Fibroblast of pulmonary artery (primary cell): ENCODE data around the gene B3GALT4.
A peak's percentile ranks its signal among the peaks of the same experiment; 100 is the strongest.

Source experiments
- DNase-seq: peaks from one replicate; pipeline ENCODE4 v3.0.0-alpha.2; 2010; ENCODE audit warnings: low read depth
- H3K4me3 ChIP-seq: replicated peaks from 2 replicates; pipeline ENCODE4 v1.5.1; 2011; ENCODE audit warnings: low read depth, mild to moderate bottlenecking, control low read depth, low read length, moderate library complexity
- CTCF ChIP-seq: IDR thresholded peaks from 2 replicates; pipeline ENCODE4 v1.5.1; 2011; ENCODE audit warnings: mild to moderate bottlenecking, control low read depth, low read length, inconsistent platforms; ENCODE audit errors: missing control alignments

B3GALT4 gene

GRCh38 chr6:33299237-33299944 is 22.5 kb downstream of the B3GALT4 start:
- TF ChIP-seq CTCF, result peak; percentile 69
- H3K4me3 ChIP-seq, result peak overlapping the region; percentile 81
- peak; percentile 92 for DNase-seq

- no peak for DNase-seq
- no peak for TF ChIP-seq CTCF
- H3K4me3 ChIP-seq, result no peak overlapping the region
These were observed 25.0 kb downstream of the B3GALT4 start for GRCh38 chr6:33301877-33302276.

- H3K4me3 ChIP-seq, result no peak overlapping the region
- no peak for DNase-seq
- no peak for TF ChIP-seq CTCF
These were observed 27.3 kb downstream of the B3GALT4 start for GRCh38 chr6:33304216-33304615.

- no peak overlapping the region for H3K4me3 ChIP-seq
- TF ChIP-seq CTCF, result no peak
These were observed 28.1 kb downstream of the B3GALT4 start for GRCh38 chr6:33305052-33305451.

GRCh38 chr6:33306356-33306755 is 29.4 kb downstream of the B3GALT4 start:
- DNase-seq, result no peak
- no peak overlapping the region for H3K4me3 ChIP-seq
- no peak for TF ChIP-seq CTCF

More at GRCh38 chr6:33305052-33305451, 28.1 kb downstream of the B3GALT4 start:
- DNase-seq, result no peak

- no peak for TF ChIP-seq CTCF
- peak; percentile 75 for DNase-seq
These were observed 35.6 kb downstream of the B3GALT4 start for GRCh38 chr6:33312361-33313104.

More at GRCh38 chr6:33312361-33313104, 35.6 kb downstream of the B3GALT4 start:
- H3K4me3 ChIP-seq, result peak overlapping the region; percentile 92
